ENCODE results near the gene AXIN2.
A peak's percentile ranks its signal among the peaks of the same experiment; 100 is the strongest.
"Not testable (repeated sequence)": the region's sequence is repeated elsewhere in the genome, so short reads cannot be mapped to it uniquely, and the experiment has no call there.

Gene AXIN2

DNA sequence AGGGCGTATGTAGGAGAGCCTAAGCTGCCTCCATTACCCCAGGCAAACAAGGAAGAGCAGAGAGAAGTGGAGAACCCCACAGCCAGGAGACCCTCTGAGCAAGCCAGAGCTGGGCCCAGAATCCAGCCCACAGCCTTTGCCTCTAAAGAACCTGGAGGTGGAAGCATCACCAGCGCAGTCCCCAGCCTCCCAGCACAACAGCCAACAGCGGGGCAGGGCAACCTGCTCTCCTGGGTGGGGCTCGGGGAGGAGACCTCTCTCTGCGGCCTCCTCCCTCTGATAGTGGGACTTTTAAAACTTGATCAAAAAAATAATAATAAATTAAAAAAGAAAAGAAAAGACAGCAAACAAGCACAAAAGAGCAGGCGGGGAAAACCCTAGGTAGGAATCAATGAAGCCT lies 45.9 kb downstream of the AXIN2 start:
- DNase-seq: no peak

DNA sequence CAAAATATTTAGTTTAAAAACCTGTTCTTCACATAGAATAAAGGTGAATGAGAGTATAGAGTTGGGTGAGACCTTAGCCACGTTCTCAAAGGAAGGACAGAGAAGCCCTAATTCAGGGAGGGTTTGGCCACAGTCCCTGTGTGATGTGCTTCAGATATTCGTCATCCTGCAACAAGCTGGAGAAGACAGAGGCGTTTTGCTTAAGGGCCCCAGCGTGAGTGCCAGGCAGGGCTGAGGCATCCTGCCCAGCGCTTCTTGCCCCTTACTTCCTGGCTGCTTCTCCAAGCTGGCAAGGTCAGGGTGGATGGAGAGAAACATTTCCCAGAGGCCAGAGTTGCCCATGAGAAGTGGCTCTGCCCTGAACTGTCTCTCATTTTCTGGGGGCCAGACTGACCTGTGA lies 46.9 kb downstream of the AXIN2 start:
- no peak for DNase-seq

DNA sequence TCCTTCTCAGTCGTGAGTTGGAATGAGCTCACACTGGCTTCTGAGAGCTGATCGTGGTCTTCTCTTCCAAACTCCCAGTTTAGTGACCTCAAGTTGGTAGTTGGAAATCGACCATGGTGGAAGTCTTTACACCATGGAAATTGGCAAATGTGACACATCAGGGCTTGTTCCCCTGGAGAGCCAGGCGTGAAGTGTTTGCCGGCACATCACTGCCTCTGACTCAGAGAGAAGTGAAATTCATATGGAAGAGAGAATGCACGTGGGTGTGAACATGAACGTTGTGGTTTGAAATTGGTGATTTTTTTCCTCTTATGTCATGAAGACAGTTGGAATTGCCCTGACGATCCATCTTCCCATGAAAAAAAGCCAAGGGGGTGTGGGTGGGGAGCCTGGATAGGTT lies 47.4 kb downstream of the AXIN2 start:
- DNase-seq: no peak

DNA sequence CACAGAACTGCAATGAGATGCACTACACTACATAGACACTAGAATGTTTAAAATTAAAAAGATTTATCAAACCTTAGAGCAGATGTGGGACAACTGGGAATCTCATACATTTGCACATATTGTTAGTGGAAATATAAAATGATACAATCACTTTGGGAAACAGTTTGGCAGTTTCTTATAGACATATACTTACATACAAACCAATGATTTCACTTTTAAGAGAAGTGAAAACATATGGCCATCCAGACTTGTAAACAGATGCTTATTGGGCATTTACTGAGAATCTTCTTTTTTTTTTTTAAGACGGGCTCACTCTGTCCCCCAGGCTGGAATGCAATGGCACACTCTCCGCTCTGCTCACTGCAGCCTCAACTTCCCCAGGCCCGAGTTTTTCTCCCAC lies 50.1 kb downstream of the AXIN2 start:
- no peak for DNase-seq

DNA sequence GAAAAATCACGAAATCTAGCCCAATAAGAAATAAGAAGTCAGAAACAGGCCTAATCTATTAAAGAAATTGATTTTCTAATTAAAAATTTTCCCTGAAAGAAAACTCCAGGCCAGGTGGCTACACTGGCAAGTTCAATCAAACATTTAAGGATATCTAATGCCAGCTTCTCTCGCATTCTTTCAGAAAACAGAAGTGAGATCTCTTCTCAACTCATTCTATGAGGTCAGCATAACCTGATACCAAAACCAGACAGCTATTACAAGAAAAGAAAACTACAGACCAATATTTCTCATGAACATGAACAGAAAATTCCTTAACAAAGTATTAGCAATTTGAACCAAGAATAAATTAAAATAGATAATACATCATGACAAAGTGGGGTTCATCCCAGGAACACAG lies 52.4 kb downstream of the AXIN2 start:
- DNase-seq: no peak

DNA sequence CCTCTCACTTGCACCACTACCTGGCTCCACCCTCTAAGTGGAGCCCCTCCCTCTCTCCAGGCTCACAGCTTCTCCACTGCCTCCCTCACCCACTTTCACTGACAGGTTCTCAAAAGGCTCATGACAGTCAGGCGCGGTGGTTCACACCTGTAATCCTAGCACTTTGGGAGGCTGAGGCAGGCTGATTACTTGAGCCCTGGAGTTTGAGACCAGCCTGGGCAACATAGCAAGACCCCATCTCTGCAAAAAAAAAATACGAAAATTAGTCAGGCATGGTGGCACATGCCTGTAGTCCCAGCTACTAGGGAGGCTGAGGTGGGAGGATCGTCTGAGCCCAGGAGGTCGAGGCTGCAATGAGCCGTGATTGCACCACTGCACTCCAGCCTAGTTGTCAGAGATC lies 56.8 kb downstream of the AXIN2 start:
- DNase-seq: not testable (repeated sequence)

DNA sequence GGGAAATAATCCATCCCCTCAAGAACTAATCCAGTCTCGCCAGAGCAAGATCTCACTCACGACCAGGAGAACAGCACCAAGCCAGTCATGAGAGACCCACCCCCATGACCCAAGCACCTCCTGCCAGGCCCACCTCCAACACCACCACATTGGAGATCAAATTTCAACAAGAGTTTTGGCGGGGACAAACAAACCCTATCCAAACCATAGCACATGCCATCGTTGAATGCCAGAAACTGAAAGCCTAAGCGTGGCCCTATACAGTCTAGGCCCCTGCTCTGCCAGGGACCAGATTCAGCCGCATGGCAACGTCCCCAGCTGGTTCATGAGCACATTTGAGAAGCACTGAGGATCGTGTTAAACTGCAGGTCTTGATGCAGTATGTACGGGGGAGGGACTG lies 57.3 kb downstream of the AXIN2 start:
- no peak for DNase-seq

DNA sequence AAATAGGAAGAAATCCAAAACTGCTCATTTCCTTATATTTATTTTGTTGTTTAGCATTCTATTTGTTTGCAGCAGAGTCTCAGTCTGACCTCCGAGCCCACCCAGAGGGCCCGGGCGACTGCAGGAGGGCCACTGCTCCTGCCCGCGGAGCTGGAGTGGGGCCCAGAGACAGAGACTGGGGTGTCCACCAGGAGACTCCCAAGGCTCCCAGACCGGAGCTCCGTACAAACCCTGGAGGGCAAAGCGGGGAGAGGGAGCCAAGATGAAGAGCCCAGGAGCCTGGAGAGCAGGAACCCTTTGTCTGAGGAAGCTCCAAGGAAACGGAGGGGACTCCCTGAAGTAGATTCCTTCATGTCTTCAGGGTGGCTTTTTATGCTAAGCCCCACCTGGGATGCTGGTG lies 57.9 kb downstream of the AXIN2 start:
- DNase-seq: no peak

DNA sequence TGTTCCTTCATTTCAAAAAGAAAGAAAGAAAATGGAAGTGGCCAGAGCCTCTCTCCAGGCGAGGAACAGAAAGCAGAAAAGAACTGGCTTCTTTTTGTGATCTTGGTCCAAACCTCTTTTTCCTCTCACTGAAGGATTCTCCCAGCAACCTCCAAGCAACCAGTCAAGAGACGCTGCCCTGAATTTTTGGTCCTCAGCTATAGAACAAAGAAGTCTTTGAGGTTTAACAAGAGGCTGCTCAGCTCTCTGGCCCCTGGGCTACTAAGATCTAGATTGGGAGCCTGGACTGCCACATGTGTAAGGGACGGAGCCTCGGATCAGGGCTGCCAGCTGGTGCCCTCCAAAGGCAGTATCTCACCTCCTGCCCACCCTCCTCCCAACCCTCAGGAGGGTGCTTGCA lies 62.6 kb downstream of the AXIN2 start:
- DNase-seq: no peak

DNA sequence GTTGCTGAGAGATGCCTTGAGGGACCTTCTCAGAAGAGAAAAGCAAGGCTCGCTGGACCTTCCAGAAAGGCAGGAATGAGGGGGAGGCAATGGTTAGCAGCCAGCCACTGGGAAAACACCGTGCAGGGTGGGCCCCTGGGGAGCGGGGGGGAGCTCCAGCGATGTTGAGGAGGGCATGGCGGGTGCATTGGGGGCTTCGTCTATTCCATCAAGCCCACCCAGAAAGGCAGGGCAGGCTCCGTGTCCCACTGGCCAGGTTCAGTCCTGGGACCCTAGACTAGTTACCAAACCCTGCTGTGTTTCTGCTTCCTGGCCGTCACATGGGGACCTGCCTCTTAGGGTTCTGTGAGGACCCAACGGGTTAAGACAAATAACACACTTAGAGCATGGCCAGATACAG lies 64.6 kb downstream of the AXIN2 start:
- no peak for DNase-seq

DNA sequence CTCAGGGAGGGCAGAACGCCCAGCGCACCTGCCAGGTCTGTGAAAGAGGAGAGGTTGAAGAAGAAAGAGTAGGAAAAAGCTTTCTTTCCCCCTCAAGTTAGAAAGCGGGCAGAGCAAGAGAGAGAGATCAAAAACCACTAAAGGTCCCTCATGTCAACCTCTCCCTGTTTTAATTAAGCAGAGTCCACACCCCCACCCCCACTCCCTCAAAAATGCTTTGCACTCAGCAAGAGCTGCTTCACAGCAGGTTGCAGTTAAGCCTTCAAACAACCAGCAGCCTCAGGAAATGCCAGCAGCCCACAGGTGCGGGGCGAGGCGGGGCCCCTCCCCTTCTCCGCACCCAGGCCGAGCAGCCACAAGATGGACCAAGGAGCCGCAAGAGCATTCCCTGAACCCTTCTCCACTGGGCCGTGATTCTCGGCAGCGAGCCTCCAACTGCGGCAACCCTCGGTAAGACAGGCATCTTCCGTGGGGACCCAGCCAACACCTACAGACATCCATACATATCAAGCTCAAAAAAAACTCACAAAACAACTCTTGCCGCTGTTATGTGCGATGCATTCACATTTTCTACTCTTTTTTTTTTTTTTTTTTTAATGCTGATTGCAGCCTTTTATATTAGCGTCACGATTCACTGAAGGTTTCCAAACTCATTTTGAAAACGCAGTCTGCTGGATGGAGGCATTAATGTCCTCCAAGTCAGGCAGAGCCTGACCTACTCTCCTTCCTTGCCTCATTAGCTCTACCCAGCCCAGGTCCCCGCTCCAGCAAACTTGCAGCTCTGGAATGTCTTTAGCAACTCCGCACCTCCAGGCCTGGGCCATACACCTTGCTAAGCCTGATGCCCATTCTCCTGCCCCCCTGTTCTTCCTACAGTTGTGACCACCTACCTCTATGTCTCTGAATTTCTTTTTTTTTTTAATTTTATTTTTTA lies 66.1 kb downstream of the AXIN2 start:
- DNase-seq: peak; percentile 61

DNA sequence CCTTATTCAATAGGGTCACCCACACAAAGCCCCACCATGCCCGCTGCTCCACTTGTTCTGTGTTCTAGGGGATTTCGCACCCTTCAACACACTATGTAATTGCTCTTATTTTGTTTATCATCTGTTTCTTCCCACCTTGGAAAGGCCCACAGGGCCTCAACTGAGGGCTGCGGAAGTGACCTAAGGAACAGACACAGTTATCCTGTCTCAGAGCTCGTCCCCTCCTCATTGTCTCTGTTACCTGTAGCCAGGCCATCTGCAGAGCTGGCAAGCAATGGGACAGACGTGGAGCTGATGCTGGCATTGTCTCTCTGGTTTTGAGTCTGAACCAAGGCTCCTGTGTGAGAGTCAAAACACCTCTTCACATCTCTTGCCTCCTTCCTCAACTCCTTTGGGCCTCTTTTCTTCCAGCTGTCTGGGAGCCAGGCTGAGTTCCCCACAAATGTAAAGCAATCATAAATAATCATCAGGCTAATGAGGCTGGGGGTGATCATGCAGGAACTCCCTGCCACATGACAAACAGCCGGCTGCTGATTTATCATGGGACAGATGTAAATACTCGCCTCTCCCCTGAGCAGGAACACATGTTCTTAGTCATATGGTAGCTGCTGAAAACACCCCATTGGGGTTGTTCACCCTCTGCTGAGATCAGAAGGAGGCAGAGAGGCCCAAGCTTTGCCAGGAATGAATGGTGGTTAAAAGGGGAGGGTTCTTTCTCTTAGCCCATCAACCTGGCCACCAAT lies 71.9 kb downstream of the AXIN2 start:
- DNase-seq: no peak

DNA sequence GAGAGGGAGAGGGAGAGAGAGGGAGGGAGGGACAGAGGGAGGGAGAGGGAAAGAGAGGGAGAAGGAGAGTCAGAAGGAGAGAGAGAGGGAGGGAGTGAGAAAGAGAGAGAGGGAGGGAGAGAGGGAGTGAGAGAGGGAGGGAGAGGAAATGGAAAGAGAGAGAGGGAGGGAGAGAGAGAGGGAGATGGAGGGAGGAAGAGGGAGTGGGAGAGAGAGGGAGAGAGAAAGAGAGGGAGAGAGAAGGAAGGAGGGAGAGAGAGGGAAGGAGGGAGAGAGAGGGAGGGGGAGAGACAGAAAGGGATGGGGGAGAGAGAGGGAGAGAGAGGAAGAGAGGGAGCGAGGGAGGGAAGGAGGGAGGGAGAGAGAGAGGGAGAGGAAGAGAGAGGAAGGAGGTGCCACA lies 72.8 kb downstream of the AXIN2 start:
- DNase-seq: no peak

DNA sequence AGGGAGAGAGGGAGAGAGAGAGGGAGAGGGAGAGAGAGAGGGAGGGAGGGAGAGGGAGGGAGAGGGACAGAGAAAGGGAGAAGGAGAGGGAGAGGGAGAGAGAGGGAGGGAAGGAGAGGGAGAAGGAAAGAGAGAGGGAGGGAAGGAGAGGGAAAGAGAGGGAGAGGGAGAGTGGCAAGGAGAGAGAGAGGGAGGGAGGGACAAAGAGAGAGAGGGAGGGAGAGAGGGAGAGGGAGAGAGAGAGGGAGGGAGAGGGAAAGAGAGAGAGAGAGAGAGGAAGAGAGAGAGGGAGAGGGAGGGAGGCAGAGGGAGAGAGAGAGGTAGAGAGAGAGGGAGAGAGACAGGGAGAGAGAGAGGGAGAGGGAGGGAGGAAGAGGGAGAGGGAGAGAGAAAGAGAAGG lies 73.5 kb downstream of the AXIN2 start:
- no peak for DNase-seq

DNA sequence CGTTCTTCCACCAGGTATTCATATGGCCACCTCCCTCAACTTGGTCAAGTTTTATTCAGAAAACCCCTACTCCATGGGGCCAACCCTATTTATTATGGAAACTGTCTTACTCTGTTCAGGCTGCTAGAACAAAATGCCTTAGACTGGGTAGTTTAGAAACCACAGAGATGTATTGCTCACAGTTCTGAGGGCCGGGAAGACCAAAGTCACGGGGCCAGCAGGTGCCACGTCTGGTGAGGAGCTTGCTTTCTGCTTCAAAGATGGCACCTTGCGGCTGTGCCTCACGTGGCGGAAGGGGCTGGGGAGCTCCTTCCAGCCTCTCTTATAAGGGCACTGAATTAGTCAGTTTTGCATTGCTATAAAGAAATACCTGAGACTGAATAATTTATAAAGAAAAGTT lies 74.3 kb downstream of the AXIN2 start:
- DNase-seq: no peak

DNA sequence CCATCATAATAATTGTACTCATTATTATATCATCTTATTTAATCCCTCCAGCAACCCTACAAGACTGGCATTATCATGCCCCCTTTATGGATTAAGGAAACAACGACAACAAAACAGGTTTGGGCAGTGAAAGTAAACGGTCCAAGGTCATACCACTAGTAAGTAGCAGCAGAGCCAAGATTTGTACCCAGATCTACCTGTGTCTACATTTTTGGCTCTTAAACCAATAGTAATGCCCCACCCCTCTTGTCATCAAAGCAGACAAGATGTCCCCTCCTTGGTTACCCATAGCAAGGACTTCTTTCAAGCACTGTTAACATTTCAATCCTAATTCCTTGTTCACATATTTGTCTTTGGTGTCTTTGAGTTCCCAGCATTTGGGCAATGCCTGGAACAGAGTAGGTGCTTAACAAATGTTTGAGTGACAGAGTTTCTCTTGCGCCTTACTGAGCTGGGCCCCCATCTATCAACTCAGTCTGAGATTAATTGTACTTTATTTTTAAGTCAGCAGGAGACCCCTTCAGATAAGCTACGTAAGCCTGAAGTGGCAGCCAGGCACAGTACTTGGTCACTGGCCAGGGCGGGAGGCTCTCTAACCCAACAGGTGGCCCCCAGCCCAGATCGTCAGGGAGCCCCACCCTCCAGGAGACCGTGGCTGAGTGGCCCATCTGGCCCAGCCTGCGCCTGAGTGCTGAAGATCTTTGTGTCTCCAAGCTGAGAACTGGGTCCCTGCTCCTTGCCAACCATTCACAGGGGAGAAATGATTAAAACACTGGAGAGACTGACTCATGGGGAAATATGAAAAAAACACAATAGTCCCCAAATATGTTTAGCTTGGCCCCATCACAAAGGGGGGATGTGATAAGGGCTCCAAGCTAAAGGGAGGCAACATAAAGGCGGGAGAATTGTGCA lies 75.8 kb downstream of the AXIN2 start:
- DNase-seq: no peak

DNA sequence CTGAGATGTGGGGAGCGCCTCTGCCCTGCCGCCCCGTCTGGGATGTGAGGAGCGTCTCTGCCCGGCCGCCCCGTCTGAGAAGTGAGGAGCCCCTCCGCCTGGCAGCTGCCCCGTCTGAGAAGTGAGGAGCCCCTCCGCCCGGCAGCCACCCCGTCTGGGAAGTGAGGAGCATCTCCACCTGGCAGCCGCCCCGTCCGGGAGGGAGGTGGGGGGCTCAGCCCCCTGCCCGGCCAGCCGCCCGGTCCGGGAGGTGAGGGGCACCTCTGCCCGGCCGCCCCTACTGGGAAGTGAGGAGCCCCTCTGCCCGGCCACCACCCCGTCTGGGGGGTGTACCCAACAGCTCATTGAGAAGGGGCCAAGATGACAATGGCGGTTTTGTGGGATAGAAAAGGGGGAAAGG lies 77.0 kb downstream of the AXIN2 start:
- not testable (repeated sequence) for DNase-seq

DNA sequence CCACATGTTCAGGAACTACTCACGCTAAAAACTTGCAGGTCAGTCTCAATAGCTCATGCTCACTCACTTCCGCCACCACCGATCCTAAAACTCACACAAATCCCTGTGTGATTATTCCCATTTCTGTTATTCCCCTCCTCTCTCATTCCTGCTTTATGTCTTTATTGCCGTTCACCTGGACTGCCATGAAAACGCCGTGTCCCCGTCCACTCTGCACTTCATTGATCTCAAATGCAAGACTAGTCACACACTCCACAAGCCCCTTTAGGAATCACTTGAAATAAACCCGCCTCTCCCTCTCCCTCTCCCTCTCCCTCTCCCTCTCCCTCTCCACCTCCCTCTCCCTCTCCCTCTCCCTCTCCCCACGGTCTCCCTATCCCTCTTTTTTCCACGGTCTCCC lies 78.0 kb downstream of the AXIN2 start:
- no peak for DNase-seq

DNA sequence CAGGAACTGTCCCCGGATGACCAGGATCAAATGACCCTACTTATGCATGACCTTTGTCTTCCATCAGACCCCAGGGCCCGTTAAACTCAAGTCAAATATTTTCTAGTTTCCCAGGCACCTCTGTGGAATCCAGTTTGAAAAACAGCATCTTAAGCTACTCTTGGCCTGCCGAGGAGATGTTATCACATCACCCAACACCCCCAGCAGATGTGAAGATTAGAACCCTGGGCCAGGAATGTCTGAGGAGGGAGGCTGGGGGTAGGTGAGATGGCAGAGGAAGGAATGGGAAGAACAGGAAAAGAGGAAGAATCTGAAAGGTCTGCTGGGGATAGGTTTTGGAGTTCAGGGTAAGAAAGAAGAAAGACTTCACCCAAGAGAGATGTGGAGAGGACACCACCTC lies 79.2 kb downstream of the AXIN2 start:
- DNase-seq: no peak

DNA sequence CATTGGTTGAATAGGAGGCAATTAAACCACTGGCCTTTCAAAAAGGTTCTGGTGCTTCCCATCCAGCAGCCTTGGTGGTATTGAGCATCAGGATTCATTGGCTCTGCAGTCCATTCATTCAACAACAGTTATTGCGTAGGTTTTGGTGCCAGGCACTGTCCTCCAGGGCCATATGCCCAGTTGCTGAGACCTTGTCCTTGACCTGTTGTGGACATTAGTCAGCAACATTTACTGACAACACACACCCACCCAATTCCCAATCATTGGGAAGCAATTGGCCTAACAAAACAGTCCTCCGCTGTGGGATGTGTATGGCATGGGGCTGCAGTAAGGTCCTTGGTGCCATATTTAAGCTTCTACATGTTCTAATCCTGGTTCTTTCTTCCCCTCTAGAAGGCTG lies 82.2 kb downstream of the AXIN2 start:
- no peak for DNase-seq

Data from retina (tissue), 1 donor.